SK-N-SH treated with all-trans-retinoic acid at 6 μM for 48 hours (cell line): ENCODE measurements around the gene ADAM19.

Experiments used
- ARNTL ChIP-seq: fragments of 450-650 bp; formaldehyde crosslinking; IDR thresholded peaks from 2 replicates; pipeline ENCODE4 v1.5.0; 2020; ENCODE audit warnings: low read depth, mild to moderate bottlenecking, moderate library complexity, borderline replicate concordance
- CREB5 ChIP-seq: fragments of 250-450 bp; sonication (Bioruptor Pico); IDR thresholded peaks from 2 replicates; pipeline ENCODE4 v1.5.1; 2020; ENCODE audit warnings: low read depth, mild to moderate bottlenecking, moderate library complexity
- ESRRG ChIP-seq: fragments of 250-450 bp; sonication (Bioruptor Pico); IDR thresholded peaks from 2 replicates; pipeline ENCODE4 v1.6.1; 2021; ENCODE audit warnings: mild to moderate bottlenecking
- GLIS3 ChIP-seq: fragments of 250-450 bp; sonication (Bioruptor Pico); IDR thresholded peaks from 2 replicates; pipeline ENCODE4 v1.5.0; 2020; ENCODE audit warnings: mild to moderate bottlenecking, moderate library complexity
- ISL1 ChIP-seq: fragments of 250-450 bp; sonication (Bioruptor Pico); IDR thresholded peaks from 2 replicates; pipeline ENCODE4 v2.1.2; 2022; ENCODE audit warnings: mild to moderate bottlenecking, moderate library complexity
- PPARA ChIP-seq: fragments of 250-450 bp; sonication (Bioruptor Pico); IDR thresholded peaks from 2 replicates; pipeline ENCODE4 v1.5.0; 2020; ENCODE audit warnings: mild to moderate bottlenecking, borderline replicate concordance
- RARB ChIP-seq: fragments of 250-450 bp; sonication (Bioruptor Pico); IDR thresholded peaks from 2 replicates; pipeline ENCODE4 v1.8.0; 2021; ENCODE audit warnings: mild to moderate bottlenecking, moderate library complexity
- TCF4 ChIP-seq: fragments of 250-450 bp; sonication (Bioruptor Pico); IDR thresholded peaks from 2 replicates; pipeline ENCODE4 v1.8.0; 2021; ENCODE audit warnings: mild to moderate bottlenecking, moderate library complexity, borderline replicate concordance
- TOX ChIP-seq: fragments of 250-450 bp; sonication (Bioruptor Pico); IDR thresholded peaks from 2 replicates; pipeline ENCODE4 v1.8.0; 2021; ENCODE audit warnings: mild to moderate bottlenecking, moderate library complexity, borderline replicate concordance
- ZNF565 ChIP-seq: fragments of 450-650 bp; formaldehyde crosslinking; conservative IDR thresholded peaks from 2 replicates; pipeline ENCODE4 v1.5.0; 2020; ENCODE audit warnings: low read depth, mild to moderate bottlenecking, moderate library complexity
- TF ChIP-seq, protein P1 (sequence below): fragments of 250-450 bp; sonication (Bioruptor Pico); IDR thresholded peaks from 2 replicates; pipeline ENCODE4 v1.8.0; 2020; ENCODE audit warnings: mild to moderate bottlenecking, moderate library complexity, borderline replicate concordance

DNA sequence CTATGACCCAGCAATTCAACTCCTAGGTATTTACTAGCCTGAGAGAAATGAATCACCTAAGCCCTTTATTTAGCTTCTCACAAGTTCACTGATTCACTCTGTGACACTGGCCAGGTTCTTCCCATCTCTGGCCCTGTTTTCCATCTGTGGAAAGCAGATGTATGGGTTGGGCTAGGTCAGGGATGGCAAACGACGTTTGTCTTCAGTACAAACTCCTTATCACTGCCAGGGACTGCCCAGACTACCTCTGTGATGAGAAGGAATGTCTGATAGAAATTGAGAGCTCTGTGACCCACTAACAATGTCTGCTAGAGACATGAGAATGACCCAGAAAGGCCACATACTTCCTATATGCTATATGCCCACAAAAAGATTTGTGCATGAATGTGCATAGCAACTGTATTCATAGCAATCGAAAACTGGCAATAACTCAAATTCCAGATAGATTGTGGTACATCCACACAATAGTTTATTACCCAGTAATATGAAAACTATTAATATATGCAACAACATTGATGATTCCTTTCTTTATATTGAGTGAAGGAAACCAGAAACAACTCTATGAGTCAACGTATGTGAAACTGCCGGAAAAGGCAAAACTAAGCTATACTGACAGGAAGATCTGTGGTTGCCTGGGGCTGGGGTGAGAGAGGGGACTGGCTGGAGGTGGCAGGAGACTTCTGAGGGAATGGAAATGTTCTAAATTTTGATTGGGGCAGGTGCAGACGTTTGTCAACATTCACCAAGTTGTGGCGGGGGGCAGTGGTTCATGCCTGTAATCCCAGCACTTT is 32.0 kb upstream of the ADAM19 start:
- TF ChIP-seq ISL1 (CRISPR knock-in tag) (no peak), PPARA (no peak), TOX (no peak), TCF4 (CRISPR knock-in tag) (no peak), ZNF565 (CRISPR knock-in tag) (no peak), CREB5 (CRISPR knock-in tag) (no peak), GLIS3 (CRISPR knock-in tag) (no peak), RARB (no peak), ESRRG (CRISPR knock-in tag) (no peak), ARNTL (no peak)
- TF ChIP-seq, protein P1, sequence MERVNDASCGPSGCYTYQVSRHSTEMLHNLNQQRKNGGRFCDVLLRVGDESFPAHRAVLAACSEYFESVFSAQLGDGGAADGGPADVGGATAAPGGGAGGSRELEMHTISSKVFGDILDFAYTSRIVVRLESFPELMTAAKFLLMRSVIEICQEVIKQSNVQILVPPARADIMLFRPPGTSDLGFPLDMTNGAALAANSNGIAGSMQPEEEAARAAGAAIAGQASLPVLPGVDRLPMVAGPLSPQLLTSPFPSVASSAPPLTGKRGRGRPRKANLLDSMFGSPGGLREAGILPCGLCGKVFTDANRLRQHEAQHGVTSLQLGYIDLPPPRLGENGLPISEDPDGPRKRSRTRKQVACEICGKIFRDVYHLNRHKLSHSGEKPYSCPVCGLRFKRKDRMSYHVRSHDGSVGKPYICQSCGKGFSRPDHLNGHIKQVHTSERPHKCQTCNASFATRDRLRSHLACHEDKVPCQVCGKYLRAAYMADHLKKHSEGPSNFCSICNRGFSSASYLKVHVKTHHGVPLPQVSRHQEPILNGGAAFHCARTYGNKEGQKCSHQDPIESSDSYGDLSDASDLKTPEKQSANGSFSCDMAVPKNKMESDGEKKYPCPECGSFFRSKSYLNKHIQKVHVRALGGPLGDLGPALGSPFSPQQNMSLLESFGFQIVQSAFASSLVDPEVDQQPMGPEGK = no peak
